Hippocampal formation (tissue), 2 donors: ENCODE data around the gene RHOT1.
"Not testable (repeated sequence)": the region's sequence is repeated elsewhere in the genome, so short reads cannot be mapped to it uniquely, and the experiment has no call there.

Experiments
- DNase-seq, 2 donors: peaks; one replicate each; lab custom pipeline; 2025; lab: John Stamatoyannopoulos, UW

Gene RHOT1

DNA sequence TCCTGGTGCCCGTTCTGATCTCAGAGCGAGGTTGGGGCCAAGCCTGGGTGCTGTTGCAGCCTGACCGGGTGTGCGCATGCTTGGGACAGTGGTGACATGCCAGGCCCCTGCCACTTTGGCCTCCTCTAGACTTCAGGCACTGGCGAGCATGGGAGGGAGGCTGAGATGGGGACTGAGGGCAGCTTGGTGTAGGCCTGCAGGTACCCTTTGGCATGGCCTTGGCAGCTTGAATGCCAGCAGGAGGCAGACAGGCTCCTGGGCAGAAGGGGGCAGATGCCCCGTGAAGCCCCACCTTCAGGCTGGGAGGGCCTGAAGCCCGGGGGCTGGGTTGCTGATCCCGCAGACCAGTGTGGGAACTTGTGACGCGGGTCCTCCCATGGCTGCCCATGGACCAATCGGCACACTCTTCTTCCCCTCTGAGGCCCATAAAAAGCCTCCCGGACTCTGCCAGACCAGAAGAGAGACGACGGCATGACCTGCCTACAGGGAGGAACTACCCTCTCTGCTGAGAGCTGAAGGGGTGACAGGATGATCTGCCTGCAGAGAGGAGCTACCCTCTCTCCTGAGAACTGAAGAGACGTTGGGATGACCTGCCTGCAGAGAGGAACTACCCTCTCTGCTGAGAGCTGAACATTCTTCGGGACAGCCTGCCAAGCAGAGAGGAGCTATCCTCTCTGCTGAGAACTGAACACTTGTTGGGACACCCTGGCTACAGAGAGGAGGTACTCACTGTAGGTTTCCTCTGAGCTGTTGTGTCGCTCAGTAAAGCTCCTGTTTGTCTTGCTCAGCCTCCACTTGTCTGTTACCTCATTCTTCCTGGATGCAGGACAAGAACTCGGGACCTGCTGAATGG, 17.5 kb downstream of the RHOT1 start:
- no peak for DNase-seq

- DNase-seq = no peak
Measured at GRCh38 chr17:32160526-32160925, 18.2 kb downstream of the RHOT1 start.

DNA sequence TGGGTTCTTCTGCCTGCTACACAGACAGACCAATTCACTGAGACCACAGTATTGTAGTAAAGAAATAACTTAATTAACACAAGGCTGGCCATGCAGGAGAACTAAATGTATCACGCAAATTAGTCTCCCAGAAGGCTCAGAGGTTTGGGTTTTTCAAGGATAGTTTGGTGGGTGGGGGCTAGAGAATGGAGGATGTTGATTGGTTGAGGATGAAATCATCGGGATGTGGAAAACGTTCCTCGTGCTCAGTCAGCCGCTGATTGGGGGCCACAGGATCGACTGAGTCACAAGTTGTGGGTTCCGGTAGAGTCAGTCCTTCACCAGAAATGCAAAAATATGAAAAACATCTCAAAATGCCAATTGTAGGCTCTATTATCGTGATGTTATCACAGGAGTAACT, 18.7 kb downstream of the RHOT1 start:
- no peak for DNase-seq

DNA sequence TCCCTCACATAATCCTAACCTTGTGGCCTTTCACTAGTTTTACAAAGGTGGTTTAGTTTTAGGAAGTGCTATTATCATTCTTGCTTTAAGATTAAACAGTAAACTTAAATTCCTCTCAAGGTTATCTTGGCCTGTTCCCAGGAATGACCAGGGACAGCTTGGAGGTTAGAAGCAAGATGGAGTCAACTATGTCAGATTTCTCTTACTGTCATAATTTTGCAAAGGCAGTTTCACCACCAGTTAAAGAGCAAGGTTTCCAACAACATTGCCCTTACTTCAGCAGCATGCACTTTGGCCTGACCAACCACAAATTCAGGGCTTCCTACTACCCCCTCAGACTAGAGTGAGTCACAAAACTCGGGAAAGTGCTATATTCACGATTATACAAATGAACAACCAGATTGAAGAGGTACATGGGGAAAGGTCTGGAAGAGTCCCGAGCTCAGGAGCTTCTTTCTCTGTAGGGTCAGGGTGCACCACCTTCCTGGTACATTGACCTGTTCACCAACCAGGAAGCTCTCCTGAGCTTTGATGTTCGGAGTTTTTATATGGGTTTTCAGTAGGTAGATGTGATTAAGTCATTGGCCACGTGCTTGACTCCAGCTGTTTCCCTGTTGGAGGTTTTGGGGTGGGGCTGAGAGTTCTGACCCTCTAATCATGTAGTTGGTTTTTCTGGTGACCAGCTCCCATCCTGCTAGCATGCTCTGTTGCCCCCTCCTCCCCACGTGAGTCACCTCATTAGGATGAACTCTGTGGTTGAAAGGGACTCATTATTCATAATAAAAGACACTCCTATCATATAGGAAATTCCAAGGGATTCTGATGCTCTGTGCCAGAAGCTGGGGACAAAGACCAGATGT, 19.4 kb downstream of the RHOT1 start:
- DNase-seq = no peak

DNA sequence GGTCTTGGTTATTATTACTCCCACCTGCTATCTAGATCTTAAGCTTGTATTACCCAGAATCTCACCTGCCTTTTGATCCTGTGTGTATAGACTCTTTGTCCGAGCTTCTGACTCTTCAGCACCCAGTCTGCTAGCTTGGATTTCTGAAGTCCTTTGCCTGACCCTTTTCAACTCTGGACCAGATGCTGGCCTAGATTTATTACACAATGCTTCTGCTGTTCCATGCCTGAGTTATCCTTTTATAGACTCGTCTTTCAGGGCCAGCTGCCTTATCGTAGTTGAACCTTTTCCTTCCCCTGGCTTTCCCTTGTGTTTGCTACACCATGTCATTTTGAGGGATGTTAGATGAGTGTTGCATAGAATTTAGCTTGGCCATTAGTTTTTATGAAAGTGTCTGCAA, 32.6 kb downstream of the RHOT1 start:
- no peak for DNase-seq

DNA sequence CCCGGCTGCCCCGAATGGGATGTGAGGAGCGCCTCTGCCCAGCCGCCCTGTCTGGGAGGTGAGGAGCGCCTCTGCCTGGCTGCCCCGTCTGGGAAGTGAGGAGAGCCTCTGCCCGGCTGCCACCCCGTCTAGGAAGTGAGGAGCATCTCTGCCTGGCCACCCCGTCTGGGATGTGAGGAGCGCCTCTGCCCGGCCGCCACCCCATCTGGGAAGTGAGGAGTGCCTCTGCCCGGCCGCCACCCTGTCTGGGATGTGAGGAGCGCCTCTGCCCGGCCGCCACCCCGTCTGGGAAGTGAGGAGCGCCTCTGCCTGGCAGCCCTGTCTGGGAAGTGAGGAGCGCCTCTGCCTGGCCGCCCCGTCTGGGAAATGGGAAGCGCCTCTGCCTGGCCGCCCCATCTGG, 36.4 kb downstream of the RHOT1 start:
- DNase-seq = not testable (repeated sequence)

DNA sequence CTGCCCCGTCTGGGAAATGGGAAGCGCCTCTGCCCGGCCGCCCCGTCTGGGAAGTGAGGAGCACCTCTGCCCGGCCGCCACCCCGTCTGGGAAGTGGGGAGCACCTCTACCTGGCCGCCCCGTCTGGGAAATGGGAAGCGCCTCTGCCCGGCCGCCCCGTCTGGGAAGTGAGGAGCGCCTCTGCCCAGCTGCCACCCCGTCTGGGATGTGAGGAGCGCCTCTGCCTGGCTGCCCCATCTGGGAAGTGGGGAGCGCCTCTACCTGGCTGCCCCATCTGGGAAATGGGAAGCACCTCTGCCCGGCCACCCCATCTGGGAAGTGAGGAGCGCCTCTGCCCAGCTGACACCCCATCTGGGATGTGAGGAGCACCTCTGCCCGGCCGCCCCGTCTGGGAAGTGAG, 36.8 kb downstream of the RHOT1 start:
- DNase-seq = not testable (repeated sequence)

DNA sequence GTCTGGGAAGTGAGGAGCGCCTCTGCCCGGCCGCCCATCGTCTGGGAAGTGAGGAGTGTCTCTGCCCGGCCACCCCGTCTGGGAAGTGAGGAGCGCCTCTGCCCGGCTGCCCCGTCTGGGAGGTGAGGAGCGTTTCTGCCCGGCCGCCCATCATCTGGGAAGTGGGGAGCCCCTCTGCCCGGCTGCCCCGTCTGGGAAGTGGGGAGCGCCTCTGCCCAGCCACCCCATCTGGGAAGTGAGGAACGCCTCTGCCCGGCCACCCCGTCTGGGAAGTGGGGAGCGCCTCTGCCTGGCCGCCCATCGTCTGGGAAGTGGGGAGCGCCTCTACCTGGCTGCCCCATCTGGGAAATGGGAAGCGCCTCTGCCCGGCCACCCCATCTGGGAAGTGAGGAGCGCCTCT, 37.2 kb downstream of the RHOT1 start:
- DNase-seq = not testable (repeated sequence)

DNA sequence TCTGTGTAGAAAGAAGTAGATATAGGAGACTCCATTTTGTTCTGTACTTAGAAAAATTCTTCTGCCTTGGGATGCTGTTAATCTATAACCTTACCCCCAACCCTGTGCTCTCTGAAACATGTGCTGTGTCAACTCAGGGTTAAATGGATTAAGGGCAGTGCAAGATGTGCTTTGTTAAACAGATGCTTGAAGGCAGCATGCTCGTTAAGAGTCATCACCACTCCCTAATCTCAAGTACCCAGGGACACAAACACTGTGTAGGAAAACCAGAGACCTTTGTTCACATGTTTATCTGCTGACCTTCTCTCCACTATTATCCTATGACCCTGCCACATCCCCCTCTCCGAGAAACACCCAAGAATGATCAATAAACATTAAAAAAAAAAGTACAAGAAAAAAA, 38.0 kb downstream of the RHOT1 start:
- not testable (repeated sequence) for DNase-seq

DNA sequence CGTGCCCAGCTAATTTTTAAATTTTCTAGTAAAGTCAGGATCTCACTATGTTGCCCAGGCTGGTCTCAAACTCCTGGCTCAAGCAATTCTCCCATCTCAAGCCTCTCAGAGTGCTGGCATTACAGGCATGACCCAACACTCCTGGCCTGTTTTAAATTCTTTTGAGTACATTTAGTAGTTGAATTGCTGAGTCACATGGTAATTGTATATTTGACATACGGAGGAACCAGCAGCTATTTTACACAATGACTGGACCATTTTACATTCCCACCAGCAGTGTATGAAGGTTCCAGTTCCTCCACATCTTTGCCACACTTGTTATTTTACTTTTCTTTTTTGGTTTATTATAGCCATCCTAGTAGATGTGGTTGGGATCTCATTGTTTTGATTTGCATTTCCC, 43.6 kb downstream of the RHOT1 start:
- no peak for DNase-seq

DNA sequence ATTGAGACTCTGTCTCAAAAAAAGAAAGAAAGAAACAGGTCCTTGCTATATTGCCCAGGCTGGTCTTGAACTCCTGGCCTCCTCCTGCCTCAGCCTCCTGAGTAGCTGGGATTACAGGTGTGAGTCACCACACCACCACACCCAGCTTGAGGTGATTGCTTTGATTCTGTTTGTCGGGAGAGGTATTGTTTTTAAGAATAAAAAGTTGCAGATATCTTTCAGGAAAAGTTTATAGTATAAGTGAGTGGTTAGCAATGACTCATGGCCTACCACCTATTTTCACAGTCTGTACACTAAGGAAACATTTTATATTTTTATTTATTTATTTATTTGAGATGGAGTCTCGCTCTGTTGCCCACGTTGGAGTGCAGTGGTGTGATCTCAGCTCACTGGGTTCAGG, 45.0 kb downstream of the RHOT1 start:
- DNase-seq = no peak

- no peak for DNase-seq
Measured at GRCh38 chr17:32189343-32189742, 47.0 kb downstream of the RHOT1 start.

GRCh38 chr17:32191306-32191705, 49.0 kb downstream of the RHOT1 start:
- no peak for DNase-seq

GRCh38 chr17:32192379-32192778, 50.1 kb downstream of the RHOT1 start:
- no peak for DNase-seq

DNA sequence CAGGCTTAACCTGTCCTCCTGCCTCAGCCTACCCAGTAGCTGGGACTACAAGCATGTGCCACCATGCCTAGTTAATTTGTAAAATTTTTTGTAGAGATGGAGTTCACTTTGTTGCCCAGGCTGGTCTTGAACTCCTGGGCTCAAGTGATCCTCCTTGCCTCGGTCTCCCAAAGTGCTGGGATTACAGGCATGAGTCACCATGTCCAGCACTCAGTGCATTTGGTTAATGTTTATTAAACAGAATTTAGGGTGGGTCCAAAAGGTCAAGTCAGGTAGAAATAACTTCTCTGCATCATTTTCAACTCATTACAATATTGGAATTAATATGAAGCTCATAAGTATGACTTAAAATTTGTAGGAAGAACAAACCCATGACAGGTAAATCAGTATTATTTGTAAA, 55.7 kb downstream of the RHOT1 start:
- no peak for DNase-seq

DNA sequence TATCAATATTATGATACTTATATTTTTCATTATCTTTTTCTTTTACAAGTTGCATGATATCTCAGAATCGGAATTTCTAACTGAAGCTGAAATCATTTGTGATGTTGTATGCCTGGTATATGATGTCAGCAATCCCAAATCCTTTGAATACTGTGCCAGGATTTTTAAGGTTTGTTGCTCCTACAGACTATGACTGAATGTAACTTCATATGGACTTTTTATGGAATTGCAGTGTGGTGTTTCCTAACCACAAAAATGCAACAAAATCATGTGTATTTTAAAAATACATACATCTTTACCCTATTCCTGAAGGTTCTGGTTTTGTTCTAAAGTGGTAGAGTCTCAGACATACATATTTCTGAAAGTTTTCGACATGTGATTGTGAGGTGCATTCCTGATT, 64.6 kb downstream of the RHOT1 start:
- no peak for DNase-seq

- DNase-seq = no peak
Measured at GRCh38 chr17:32208436-32208835, 66.1 kb downstream of the RHOT1 start.

- no peak for DNase-seq
Measured at GRCh38 chr17:32209608-32210007, 67.3 kb downstream of the RHOT1 start.

GRCh38 chr17:32211671-32212070, 69.4 kb downstream of the RHOT1 start:
- no peak for DNase-seq

GRCh38 chr17:32215696-32216095, 73.4 kb downstream of the RHOT1 start:
- no peak for DNase-seq

- DNase-seq = no peak
Measured at GRCh38 chr17:32222621-32223020, 80.3 kb downstream of the RHOT1 start.

DNA sequence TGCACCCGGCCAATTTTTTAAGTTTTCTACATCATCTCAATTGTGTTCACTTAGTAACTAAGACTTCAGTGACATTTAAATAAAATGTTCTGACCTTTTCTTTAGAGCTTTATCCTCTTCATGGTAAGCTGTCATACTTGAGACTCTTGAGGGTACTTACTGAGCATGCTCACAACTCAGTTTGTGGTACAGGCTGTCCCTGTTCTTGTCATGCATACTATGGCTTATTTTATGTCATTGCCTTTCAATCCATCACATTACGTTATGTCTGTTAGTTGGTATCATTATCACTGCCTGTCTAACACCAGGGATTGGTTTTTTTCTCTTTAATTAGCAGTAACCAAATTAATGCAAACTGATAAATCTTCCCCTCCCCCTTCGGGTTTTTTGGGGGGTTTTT, 81.4 kb downstream of the RHOT1 start:
- DNase-seq = no peak

DNA sequence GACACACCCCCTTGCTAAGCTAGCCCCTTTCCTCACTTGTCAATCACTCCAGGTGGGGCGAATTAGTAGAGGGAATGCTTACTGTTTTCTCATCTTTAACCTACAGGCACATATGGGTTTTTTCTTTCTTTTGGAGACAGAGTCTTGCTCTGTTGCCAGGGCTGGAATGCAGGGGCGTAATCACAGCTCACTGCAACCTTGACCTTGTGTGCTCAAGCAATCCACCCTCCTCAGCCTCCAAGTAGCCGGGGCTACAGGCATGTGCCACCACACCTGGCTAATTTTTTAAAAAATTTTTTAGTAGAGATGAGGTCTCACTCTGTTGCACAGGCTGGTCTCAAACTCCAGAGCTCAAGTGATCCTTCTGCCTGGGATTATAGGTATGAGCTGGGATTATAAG, 84.6 kb downstream of the RHOT1 start:
- DNase-seq = no peak
